Brain microvascular endothelial cell (primary cell): ENCODE measurements around the gene CABLES1.

Experiments used
- DNase-seq: peaks from one replicate; pipeline ENCODE4 v3.0.0-alpha.2; 2020
- H3K27ac ChIP-seq: fragments of 250-450 bp; sonication (Bioruptor Pico); 2 replicates; pipeline ENCODE4 v1.5.1; 2020; ENCODE audit warnings: mild to moderate bottlenecking, moderate library complexity
- H3K27me3 ChIP-seq: fragments of 250-450 bp; sonication (Bioruptor Pico); replicated peaks from 2 replicates; pipeline ENCODE4 v1.5.1; 2020; ENCODE audit warnings: mild to moderate bottlenecking
- H3K36me3 ChIP-seq: fragments of 250-450 bp; sonication (Bioruptor Pico); replicated peaks from 2 replicates; pipeline ENCODE4 v1.5.1; 2020; ENCODE audit warnings: mild to moderate bottlenecking
- H3K4me3 ChIP-seq: 2 replicates; pipeline ENCODE4 v1.5.1; 2011; ENCODE audit warnings: low read depth, mild to moderate bottlenecking, control low read depth, low read length, moderate library complexity
- CTCF ChIP-seq: IDR thresholded peaks from 2 replicates; pipeline ENCODE4 v1.5.1; 2011; ENCODE audit warnings: low read depth, mild to moderate bottlenecking, moderate library complexity, low read length, control low read depth, inconsistent platforms; ENCODE audit errors: missing control alignments
- in situ Hi-C: cut with HindIII; loops from 2 replicates; pipeline ENCODE4 v1.10.0; 2017; ENCODE audit warnings: low sequenced_read_pairs, low pct_ligation_motif_present

The CABLES1 gene

GRCh38 chr18:23143016-23143814 is 7.9 kb downstream of the CABLES1 start:
- in situ Hi-C loops, result no loop called here
- TF ChIP-seq CTCF, result no peak

GRCh38 chr18:23143815-23144261 is 8.6 kb downstream of the CABLES1 start:
- Histone ChIP-seq H3K4me3 (no peak overlapping the region), H3K36me3 (no peaks in the 10 kb centered on the region), H3K27ac (no peak overlapping the region), H3K27me3 (no peaks in the 10 kb centered on the region)
- DNase-seq, result no peak
- no peak for TF ChIP-seq CTCF
- in situ Hi-C loops, result no loop called here

More at GRCh38 chr18:23143016-23143814, 7.9 kb downstream of the CABLES1 start:
- Histone ChIP-seq H3K27ac (no peak overlapping the region), H3K4me3 (no peak overlapping the region), H3K27me3 (no peaks in the 10 kb centered on the region), H3K36me3 (no peaks in the 10 kb centered on the region)
- DNase-seq, result no peak

- DNase-seq, result no peak
- Histone ChIP-seq H3K36me3 (no peaks in the 10 kb centered on the region), H3K27me3 (no peaks in the 10 kb centered on the region), H3K4me3 (no peak overlapping the region), H3K27ac (no peak overlapping the region)
- TF ChIP-seq CTCF, result no peak
- in situ Hi-C loops, result no loop called here
These were observed 9.4 kb downstream of the CABLES1 start for GRCh38 chr18:23144640-23145039.

- Histone ChIP-seq H3K27ac (no peak overlapping the region), H3K27me3 (no peaks in the 10 kb centered on the region), H3K36me3 (no peaks in the 10 kb centered on the region), H3K4me3 (no peak overlapping the region)
- no peak for DNase-seq
- in situ Hi-C loops, result no loop called here
- TF ChIP-seq CTCF, result no peak
These were observed 10.3 kb downstream of the CABLES1 start for GRCh38 chr18:23145621-23146020.

GRCh38 chr18:23146861-23147469 is 11.7 kb downstream of the CABLES1 start:
- in situ Hi-C loops, result no loop called here
- no peak for DNase-seq
- Histone ChIP-seq H3K4me3 (no peak overlapping the region), H3K27ac (no peak overlapping the region), H3K27me3 (no peaks in the 10 kb centered on the region), H3K36me3 (no peaks in the 10 kb centered on the region)
- TF ChIP-seq CTCF, result no peak
